Measurements from ENCODE around the gene NTRK3. TPM values are rescaled to one million over a fixed set of nuclear protein-coding genes. Genes with fewer than 3 reads are reported as not detected.

NTRK3 gene
- total RNA-seq, 1 donor from 2014 or later: 1.1 TPM

DNA sequence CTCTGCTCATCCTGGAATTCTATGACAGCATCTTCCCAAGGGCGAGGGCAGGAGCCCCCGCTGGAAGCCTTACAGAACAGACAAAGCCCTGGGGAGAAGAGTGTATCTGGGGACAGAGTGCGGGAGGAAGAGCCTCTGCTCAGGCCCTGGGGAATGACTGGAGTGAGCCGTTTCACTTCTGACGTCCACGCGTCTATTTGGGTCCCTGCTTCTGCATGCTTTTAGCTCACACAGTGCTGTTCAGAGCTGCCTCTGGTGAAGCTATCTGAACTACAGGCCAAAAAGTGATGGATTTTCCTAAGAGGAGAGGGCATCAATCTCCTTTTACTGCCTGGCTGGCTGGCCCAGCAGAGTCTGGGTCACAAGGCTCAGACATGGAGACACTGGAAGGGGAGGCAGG is 311.8 kb downstream of the NTRK3 start:
- Mint-ChIP-seq H3K9me3 (no peaks in the 10 kb centered on the region), H3K27me3 (ENCODE audit: low read depth) (peaks cover 9% of the 10 kb centered on the region), H3K36me3 (ENCODE audit: low read depth) (no peaks in the 10 kb centered on the region), H3K4me3 (no peak overlapping the region), H3K4me1 (no peaks in the 10 kb centered on the region), H3K27ac (ENCODE audit: unreplicated experiment) (no peak overlapping the region)
- TF ChIP-seq, protein P1, sequence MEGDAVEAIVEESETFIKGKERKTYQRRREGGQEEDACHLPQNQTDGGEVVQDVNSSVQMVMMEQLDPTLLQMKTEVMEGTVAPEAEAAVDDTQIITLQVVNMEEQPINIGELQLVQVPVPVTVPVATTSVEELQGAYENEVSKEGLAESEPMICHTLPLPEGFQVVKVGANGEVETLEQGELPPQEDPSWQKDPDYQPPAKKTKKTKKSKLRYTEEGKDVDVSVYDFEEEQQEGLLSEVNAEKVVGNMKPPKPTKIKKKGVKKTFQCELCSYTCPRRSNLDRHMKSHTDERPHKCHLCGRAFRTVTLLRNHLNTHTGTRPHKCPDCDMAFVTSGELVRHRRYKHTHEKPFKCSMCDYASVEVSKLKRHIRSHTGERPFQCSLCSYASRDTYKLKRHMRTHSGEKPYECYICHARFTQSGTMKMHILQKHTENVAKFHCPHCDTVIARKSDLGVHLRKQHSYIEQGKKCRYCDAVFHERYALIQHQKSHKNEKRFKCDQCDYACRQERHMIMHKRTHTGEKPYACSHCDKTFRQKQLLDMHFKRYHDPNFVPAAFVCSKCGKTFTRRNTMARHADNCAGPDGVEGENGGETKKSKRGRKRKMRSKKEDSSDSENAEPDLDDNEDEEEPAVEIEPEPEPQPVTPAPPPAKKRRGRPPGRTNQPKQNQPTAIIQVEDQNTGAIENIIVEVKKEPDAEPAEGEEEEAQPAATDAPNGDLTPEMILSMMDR (conservative IDR thresholded peaks at IDR 0.05): no peak
- no peak for DNase-seq (ENCODE audit: low read depth, low spot score)

DNA sequence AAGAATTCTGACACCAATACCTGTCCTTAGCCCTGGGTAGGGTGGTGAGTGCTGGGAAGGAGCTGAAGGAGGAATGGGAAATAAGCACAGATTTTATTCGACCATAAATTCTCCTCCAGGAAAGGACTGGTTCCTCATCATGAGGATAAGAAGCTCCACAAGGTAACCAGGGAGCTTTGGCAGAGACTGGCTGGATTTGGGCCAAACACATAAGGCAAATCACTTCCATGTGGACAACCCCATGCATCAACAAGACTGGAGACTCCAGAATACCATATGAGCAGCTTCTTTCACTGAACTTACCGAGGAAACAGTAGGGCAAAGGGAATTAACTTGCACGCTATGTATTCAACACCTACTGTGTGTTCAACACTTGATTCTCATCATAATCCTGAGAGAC is 312.5 kb downstream of the NTRK3 start:
- Mint-ChIP-seq H3K36me3 (ENCODE audit: low read depth) (no peaks in the 10 kb centered on the region), H3K9me3 (no peaks in the 10 kb centered on the region), H3K4me1 (no peaks in the 10 kb centered on the region), H3K27ac (ENCODE audit: unreplicated experiment) (no peak overlapping the region), H3K27me3 (ENCODE audit: low read depth) (peaks cover 9% of the 10 kb centered on the region), H3K4me3 (no peak overlapping the region)
- no peak for DNase-seq (ENCODE audit: low read depth, low spot score)
- TF ChIP-seq, protein P1 (conservative IDR thresholded peaks at IDR 0.05): no peak

DNA sequence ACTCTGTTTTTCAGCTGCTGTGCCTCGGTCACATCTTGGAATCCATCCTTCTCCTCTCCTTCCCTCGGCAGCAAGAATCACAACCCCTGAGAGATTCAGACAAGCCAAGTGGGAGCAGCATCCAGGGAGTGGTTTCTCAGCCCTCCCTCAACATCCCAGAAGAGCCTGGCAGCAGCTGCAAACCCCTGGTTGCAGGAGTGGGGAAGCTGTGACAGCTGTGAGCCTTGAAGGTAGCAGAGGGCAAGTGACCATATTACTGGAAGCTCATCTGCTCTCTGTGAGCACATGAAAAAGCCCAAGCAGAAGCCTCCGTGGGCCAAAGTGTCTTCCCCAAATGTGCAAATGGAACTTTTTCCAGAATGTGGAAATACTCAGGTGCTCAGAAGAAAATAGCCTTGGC is 312.9 kb downstream of the NTRK3 start:
- Mint-ChIP-seq H3K27ac (ENCODE audit: unreplicated experiment) (no peak overlapping the region), H3K27me3 (ENCODE audit: low read depth) (peaks cover 9% of the 10 kb centered on the region), H3K4me1 (no peaks in the 10 kb centered on the region), H3K36me3 (ENCODE audit: low read depth) (no peaks in the 10 kb centered on the region), H3K9me3 (no peaks in the 10 kb centered on the region), H3K4me3 (no peak overlapping the region)
- DNase-seq (ENCODE audit: low read depth, low spot score): no peak
- TF ChIP-seq, protein P1 (conservative IDR thresholded peaks at IDR 0.05): no peak

- no peak for DNase-seq (ENCODE audit: low read depth, low spot score)
- TF ChIP-seq, protein P1 (conservative IDR thresholded peaks at IDR 0.05): no peak
- H3K27ac Mint-ChIP-seq (ENCODE audit: unreplicated experiment): no peak overlapping the region
- no peaks in the 10 kb centered on the region for H3K4me1 Mint-ChIP-seq
- peaks cover 13% of the 10 kb centered on the region for H3K27me3 Mint-ChIP-seq (ENCODE audit: low read depth)
- no peaks in the 10 kb centered on the region for H3K36me3 Mint-ChIP-seq (ENCODE audit: low read depth)
- no peaks in the 10 kb centered on the region for H3K9me3 Mint-ChIP-seq
- H3K4me3 Mint-ChIP-seq: no peak overlapping the region
These were observed 314.2 kb downstream of the NTRK3 start for GRCh38 chr15:87942316-87942715.

GRCh38 chr15:87941606-87942005 is 314.9 kb downstream of the NTRK3 start:
- Mint-ChIP-seq H3K27ac (ENCODE audit: unreplicated experiment) (no peak overlapping the region), H3K4me1 (no peaks in the 10 kb centered on the region), H3K9me3 (no peaks in the 10 kb centered on the region), H3K36me3 (ENCODE audit: low read depth) (no peaks in the 10 kb centered on the region), H3K27me3 (ENCODE audit: low read depth) (peaks cover 19% of the 10 kb centered on the region), H3K4me3 (no peak overlapping the region)
- TF ChIP-seq, protein P1 (conservative IDR thresholded peaks at IDR 0.05): no peak
- DNase-seq (ENCODE audit: low read depth, low spot score): no peak

DNA sequence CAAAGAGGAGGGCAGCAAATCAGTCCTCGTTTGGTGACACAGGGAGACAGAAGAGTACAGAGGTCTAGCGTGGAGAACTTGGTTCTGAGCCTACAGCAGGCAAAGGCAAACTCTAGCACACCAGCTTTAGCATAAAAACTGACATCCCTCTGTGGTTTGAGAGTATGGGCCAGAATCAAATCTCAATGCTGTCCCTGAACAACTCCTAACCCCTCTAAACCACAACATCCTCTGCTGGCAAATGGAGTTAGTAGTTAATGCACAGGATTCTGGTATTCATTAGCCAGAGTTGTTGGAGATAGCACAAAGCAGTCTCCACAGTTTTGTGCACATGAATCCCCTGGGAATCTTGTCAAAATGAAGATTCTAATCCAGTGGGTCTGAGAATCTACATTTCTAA is 315.8 kb downstream of the NTRK3 start:
- no peak overlapping the region for H3K27ac Mint-ChIP-seq (ENCODE audit: unreplicated experiment)
- TF ChIP-seq, protein P1 (conservative IDR thresholded peaks at IDR 0.05): no peak
- no peak overlapping the region for H3K4me3 Mint-ChIP-seq
- no peak for DNase-seq (ENCODE audit: low read depth, low spot score)
- peaks cover 26% of the 10 kb centered on the region for H3K27me3 Mint-ChIP-seq (ENCODE audit: low read depth)
- no peaks in the 10 kb centered on the region for H3K9me3 Mint-ChIP-seq
- H3K36me3 Mint-ChIP-seq (ENCODE audit: low read depth): no peaks in the 10 kb centered on the region
- no peaks in the 10 kb centered on the region for H3K4me1 Mint-ChIP-seq
